NCI-H146 (cell line): Measurements from ENCODE around the gene ANO7.

Experiments
- DNase-seq: peaks from one replicate; lab custom pipeline; 2025; lab: John Stamatoyannopoulos, UW

ANO7 gene

GRCh38 chr2:241188361-241189092 is at the start of gene ANO7:
Gene ANO7 (plus strand): TSS chr2:241188677. CDS start chr2:241190064, 1,387 bp downstream.
- no peak for DNase-seq

DNA sequence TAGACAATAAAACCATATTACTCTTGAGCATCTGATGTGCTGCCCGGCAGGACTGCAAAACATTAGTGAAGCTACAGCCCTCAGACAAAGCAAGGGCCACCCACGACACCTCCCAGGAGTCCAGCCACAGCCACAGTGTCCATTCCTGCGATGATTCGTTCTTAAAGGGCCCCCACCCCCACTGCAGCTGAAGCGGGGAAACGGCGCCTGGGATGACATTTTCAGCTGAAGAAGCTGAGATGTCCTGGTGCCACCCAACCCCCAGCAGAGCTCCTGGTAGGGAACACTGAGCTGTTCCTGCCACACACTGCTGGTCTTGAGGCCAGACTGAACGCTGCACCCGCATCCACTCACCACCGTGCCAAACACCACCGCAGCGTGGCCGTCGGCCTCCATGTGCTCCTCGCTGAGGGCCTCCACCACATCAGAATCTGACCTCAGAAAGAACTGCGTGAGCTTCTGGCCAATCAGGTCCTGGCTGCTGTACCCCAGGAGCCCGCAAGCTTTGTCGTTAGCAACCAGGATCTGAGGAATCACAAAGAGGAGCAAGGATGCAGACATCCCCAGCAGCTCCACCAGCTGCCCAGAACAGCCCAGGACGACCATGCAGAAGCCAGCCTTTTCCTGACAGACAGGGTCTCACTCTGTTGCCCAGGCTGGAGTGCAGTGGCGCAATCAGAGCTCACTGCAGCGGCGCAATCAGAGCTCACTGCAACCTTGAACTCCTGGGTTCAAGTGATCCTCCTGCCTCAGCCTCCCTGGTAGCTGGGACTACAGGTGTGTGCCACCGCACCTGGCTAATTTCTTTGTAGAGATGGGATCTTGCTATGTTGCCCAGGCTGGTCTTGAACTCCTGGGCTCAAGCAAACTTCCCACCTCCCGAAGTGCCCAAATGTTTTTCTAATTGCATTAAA is 48.7 kb upstream of the ANO7 start:
- DNase-seq: no peak

- no peak for DNase-seq
These were observed 48.0 kb upstream of the ANO7 start for GRCh38 chr2:241140445-241140840.

DNA sequence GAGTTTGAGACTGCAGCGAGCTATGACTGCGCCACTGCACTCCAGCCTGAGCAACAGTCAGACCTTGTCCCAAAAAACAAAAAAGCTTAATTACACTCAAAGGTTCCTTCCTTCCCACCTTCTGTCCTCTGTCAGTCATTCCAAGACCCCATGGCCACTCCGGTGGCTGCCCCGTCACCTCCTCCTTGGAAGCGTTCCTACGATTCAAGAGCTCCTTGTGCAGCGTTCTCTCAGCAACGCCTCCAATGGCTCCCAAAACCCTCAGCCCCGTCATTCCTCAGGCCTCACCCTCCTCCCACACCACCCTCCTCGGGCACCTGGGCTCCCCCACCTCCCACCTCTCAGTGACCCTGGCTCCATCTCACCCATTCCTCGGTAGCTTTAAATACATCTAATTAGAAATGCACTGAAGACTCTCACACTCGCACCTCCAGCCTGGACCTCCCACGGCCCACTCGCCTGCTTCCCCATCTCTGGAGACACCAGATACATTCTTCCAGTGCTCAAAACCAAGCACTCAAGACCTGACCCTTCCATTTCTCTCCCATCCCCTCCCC is 47.2 kb upstream of the ANO7 start:
- no peak for DNase-seq

DNA sequence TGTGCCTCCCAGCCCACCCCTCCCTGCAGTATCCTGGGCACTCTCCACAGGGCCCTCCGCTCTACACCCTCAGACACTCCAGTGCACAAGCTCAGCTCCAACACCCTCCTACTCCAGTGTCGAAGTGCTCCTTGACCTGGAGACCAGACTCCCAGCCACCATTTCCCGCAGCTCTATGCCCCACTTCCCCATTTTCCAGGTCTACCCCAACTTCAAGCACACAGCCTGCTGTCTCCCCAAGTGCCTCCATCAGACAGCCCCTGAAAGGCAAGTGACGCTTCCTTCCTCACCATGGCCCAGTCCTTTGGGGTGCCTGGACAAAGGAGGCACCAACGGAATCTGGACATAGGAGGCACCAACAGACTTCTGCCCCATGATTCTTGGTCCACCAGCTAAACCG is 46.4 kb upstream of the ANO7 start:
- no peak for DNase-seq

- no peak for DNase-seq
These were observed 45.9 kb upstream of the ANO7 start for GRCh38 chr2:241142593-241142992.

DNA sequence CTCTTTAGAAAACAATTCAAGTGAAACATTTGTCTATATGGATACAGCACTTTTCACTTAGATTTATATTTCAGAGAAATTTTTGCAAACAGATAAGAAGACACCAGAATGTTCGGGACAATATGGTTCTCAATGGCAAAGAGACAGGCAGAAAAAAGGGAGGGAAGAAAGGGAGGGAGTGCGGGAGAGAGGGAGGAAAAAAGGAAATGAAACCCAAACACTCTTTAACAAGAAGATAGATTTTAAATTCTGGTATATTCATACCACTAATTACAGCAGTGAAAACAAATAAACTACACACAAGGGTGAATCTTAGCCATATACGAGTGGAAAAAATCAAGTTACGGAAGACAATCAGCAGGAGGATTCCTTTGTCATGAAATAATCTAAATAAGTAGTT is 42.2 kb upstream of the ANO7 start:
- no peak for DNase-seq

DNA sequence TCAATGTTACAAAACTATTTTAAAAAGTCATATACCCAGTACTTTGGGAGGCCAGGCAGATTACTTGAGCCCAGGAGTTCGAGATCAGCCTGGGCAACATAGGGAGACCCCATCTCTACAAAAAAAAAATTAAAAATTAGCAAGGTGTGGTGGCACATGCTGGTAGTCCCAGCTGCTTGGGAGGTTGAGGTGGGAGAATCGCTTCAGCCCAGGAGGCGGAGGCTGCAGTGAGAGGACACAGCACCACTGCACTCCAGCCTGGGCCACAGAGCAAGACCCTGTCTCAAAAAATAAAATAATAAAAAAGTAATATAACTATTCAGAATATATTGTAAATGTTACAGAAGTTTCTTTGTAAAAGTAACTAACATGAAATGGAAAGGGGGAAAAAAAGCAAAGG is 41.1 kb upstream of the ANO7 start:
- DNase-seq: no peak

- no peak for DNase-seq
These were observed 40.2 kb upstream of the ANO7 start for GRCh38 chr2:241148239-241148638.

DNA sequence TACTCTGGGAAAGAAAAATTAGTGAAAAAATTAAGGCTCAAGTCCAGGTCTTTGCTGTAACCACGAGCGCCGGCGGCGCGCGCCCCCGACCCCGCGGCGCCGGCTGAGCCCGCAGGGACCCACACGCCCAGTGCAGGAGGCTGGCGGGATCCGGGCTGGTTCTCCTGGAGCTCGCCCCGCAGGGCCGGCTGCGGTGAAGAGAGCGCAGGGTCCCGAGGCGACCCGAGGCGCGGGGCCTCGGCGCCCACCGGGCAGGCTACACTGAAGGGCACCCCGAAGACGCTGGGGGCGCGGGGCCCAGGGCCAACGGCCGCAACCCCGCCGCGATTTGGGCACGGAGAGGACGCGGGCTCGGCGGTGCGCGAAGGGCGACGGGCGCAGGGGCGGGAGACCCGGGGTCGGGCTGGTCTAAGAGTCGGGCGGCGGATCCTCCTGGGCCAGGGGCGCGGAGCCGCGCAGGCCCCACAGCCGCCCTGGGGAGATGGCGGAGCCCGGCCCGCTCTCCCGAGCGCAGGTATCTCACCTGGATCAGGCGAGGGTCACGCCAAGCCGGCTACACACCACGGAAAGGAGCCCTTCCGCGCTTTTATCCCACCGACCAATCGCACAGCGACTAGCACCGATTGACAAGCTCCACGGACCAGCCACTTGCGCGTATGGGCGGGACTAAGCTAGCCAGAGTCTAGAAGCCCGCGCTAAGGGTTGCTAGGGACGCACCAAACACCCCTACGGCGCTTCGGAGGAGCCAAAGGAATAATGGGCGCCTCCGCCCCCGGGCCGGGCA is 39.4 kb upstream of the ANO7 start, which contains the start of gene PASK:
PASK (minus strand) TSS at position 582 of the 784 bp plus-strand sequence. CDS start 6,440 bp downstream, outside the sequence.
- DNase-seq: peak; percentile 97

DNA sequence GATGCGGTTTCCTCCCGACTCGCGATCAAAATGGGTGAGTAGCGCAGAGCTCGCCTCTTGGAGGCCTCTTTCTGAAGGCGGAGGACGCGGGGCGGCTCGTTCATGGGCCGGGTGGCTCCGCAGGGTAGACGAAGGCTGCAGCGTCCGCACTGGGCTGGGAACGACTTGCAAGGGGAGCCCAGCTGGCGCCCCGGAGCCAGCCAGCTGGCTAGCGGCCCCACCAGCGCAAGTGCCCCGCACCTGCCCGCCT is 38.9 kb upstream of the ANO7 start:
- DNase-seq: no peak

DNA sequence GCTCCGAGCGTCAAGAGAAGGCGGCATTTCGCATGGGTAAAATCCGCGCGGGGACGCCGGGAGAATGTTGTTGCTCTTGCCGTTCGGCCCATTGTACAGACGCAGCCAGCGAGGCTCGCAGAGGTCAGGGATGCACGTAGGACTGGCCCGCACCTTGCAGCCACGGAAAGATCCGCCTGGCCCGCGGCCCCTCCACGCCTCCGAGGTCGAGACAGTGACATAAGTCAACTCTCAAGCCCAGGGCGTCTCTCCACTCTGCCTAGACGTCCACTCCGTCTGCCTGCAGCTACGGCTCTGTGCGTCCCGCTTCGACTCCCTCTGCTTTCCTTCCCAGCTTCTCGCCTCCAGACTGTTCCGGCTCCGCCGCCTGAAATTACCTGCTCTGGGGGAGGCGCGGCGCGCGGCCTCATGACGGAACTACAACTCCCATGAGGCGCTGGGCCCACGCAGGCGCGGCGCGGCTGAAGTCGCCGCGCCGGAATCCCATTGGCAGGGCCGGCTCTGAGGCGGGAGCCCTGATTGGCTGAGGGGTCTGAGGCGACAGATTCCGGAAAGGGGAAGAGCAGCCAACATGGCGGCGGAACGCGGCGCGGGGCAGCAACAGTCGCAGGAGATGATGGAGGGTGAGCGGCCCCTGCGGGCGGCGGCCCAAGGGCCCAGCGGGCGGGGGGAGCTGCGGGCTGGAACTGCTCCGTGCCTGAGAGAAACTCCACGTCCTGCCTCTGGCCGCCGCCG is 38.4 kb upstream of the ANO7 start, which contains the start of gene PPP1R7:
PPP1R7 (plus strand) TSS at position 543 of the 735 bp plus-strand sequence; CDS start at position 572, 29 bp downstream.
- peak; percentile 92 for DNase-seq

GRCh38 chr2:241150660-241151530 is 37.6 kb upstream of the ANO7 start:
- DNase-seq: no peak

DNA sequence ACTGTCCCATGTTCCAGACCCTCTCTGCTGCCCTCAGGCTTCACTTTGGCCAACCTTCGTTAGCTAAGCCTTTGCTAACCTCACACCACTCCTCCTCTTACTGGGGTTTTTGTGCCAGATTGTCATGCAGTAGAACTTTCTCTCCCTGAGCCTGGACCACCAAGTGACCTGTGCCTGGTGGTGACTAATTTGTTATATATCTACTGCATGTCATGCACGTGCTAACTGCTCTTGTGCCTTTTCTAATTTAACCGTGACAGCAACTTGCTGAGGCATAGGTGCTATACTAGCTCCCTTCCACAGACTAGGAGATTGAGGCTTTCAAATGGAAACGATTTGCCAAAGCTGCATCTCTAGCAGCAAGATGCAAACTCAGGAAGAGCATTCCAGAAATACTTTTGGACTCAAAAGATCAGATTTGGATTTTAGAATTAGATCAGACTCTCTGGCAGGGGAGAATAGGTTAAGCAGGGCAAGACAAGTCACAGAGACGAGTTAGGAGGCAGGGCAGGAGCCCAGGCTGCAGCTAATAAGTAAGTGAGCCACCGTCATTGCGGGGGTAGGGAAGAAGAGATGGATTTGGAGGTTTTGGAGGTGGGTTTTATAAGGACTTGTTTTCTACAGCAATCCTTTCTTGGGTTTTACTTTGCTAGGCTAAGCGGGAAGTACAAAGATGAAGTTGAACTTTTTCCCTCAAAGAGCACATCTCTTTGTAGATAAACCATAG is 36.4 kb upstream of the ANO7 start:
- no peak for DNase-seq

GRCh38 chr2:241153616-241154015 is 34.9 kb upstream of the ANO7 start:
- DNase-seq: no peak

GRCh38 chr2:241154915-241155314 is 33.6 kb upstream of the ANO7 start:
- DNase-seq: no peak

- DNase-seq: no peak
These were observed 32.5 kb upstream of the ANO7 start for GRCh38 chr2:241155936-241156335.

GRCh38 chr2:241156971-241157441 is 31.5 kb upstream of the ANO7 start:
- no peak for DNase-seq

DNA sequence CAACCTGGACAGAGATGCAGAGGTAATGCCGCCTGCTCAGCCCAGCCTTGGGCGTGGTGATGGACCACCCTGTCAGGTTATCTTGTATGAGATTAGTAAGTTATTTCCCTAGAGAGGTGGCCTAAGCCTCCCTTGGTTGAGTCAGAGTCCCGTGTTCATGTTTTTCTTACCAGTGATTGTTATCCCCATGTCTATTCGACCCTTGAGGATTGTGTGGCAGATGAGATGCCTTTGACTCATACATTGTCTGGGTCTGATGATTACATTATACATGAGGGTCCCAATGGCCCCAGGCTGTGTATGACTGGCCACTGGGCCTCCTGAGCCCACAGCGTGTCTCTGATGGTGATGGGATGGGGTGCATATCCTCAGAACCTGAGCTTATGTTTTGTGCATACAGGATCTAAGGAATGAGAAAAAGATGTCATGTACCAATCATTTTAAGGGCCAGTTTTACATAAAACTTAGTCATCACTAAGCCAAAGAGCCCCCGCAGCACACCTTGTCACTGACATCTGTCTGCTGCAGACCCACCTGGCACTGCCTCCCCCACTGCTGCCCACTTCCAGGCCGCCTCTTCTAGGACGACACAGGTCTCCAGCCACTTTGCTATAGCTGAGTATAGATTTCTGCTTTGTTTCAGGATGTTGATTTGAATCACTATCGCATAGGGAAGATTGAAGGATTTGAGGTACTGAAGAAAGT is 30.5 kb upstream of the ANO7 start:
- DNase-seq: no peak
